Kidney capillary endothelial cell (primary cell): ENCODE data around the gene TWIST2.

Experiments used
- DNase-seq: peaks from one replicate; pipeline ENCODE4 v3.0.0-alpha.2; 2018; ENCODE audit warnings: low spot score

TWIST2 gene

DNA sequence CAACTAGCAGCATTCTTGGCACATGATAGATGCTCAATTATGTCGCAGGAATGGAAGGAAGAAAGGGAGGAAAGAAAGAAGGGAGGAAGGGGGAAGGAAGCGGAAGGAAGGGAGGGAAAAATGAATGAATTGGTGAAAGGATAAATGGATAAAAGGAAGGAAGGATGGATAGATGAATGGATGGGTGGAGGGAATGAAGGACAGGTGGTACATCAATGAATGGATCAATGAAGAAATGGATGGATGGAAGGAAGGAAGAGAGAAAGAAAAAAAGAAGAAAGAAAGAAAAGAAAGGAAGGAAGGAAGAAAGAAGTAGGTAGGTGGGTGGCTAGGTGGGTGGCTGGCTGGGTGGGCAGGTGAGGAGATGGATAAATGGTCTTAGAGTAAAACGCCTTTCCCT is 56.8 kb downstream of the TWIST2 start:
- no peak for DNase-seq

DNA sequence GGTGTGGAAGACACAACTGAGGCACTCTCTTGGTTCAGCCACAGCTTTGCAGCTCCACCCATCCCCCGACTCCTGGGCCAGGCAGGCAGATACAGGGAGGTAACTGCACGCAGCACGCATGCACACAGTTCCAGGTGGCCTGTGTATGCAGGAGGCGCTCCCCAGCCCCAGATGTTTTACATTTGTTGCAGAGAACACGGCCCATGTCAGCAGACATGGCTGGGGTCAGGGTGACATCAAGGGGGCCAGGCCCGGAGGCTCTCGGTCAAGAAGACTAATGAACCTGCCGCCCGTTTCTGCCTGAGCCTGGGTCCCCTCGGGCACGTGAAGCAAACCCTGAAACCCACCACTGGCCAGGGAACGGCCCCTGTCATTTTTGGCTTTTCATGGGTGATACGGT is 57.3 kb downstream of the TWIST2 start:
- no peak for DNase-seq

- no peak for DNase-seq
Measured at GRCh38 chr2:238905644-238906043, 57.8 kb downstream of the TWIST2 start.

- no peak for DNase-seq
Measured at GRCh38 chr2:238906254-238906935, 58.5 kb downstream of the TWIST2 start.

GRCh38 chr2:238906936-238907716 is 59.2 kb downstream of the TWIST2 start:
- no peak for DNase-seq

- DNase-seq = no peak
Measured at GRCh38 chr2:238907717-238908173, 59.9 kb downstream of the TWIST2 start.

- DNase-seq = no peak
Measured at GRCh38 chr2:238908960-238909951, 61.4 kb downstream of the TWIST2 start.

DNA sequence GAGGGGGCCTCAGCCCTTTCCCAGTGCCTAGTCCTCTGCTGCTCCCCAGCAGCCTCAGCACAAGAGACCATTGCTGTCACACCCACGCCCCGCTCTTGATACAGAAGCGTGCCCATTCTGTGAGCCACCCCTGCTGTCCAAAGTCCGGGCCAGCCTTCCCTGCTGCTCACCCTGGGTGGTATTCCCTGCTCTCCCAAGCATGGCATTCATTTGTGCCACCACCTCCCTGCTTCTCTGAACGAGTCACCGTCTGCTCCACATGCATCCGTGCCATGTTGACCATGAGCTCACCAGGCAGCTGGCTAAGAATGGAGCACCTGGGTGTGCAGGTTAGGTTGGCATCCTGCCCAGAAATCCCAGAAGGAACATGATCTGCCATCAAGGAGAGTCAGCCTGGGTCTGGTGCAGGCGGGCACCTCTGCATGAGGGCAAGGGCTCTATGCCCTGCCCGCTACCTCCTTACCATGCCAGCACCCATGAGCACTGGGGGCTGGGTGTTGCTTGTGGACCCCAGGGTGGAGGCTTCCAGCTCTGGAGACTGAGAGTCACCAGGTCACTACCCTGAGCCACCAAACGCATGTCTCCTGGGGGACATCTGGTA is 63.0 kb downstream of the TWIST2 start:
- DNase-seq = no peak

- DNase-seq = no peak
Measured at GRCh38 chr2:238911376-238912227, 63.7 kb downstream of the TWIST2 start.

DNA sequence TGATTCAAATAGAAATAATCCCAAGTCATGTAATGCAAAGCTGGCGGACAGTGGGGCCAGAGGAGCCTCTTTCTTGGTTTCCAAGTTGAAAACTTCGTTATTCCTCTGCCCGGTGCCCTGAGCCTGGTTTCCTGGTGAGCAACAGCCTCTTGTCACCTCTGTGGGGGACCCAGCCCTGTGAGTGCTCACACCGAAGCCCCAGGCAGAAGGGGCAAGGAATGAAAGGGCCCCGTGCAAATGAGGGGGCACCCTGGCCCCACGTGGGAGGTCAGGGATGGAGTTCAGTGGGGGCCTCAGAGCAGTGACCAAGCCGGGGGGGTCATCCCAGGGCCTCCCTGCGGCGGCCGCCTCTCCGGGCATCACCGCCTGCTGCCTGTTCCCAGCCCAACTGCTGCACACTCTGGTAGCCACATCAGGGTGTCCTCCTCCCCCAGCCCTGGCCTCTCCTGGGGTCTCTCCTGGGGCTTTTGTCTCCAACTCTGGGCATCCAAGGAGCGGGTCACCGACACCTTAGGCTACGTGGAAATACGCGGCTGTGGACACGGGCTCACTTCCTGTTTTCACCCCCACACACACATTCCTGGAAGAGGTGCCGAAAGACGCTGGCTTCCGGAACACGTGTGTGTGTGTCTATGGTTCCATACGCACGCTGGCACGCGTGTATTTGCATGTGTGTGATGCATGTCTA is 64.5 kb downstream of the TWIST2 start:
- no peak for DNase-seq

- DNase-seq = no peak
Measured at GRCh38 chr2:238912916-238913875, 65.3 kb downstream of the TWIST2 start.

- no peak for DNase-seq
Measured at GRCh38 chr2:238913931-238914647, 66.2 kb downstream of the TWIST2 start.

GRCh38 chr2:238914648-238915015 is 66.7 kb downstream of the TWIST2 start:
- no peak for DNase-seq

GRCh38 chr2:238915196-238915595 is 67.3 kb downstream of the TWIST2 start:
- no peak for DNase-seq

DNA sequence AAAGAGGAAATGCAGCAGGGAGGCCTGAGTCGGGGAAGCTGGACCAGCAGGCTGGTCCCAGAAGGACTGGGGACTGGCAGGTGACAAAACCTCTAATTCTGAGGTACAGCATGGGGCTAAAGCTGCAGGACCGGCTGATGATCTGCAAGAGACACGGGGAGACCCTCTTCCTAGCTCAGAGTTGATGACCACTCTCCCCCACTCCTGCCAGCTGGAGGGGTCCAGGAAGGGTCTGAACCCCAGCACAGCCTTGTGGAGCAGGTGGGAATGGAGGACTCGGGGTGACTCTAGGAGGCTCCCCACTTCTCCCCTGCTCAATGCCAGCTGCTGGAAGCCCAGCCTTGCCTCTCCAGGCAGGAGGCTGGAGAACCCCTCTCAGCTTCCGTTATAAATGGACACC is 67.7 kb downstream of the TWIST2 start:
- no peak for DNase-seq

- DNase-seq = no peak
Measured at GRCh38 chr2:238916176-238916874, 68.4 kb downstream of the TWIST2 start.

GRCh38 chr2:238916875-238917590 is 69.1 kb downstream of the TWIST2 start:
- DNase-seq = no peak
